H9 (cell line): ENCODE data around the gene YKT6. TPM values are rescaled to one million over a fixed set of nuclear protein-coding genes. Genes with fewer than 3 reads are reported as not detected.

Experiments used
- DNase-seq: peaks from one replicate; pipeline ENCODE4 v3.0.0-alpha.2; 2017
- H2AFZ ChIP-seq: one replicate; pipeline ENCODE4 v1.6.1; 2013; ENCODE audit warnings: mild to moderate bottlenecking, low read length, control low read depth, moderate library complexity
- H2AK5ac ChIP-seq: 2 replicates; pipeline ENCODE4 v1.6.1; 2013; ENCODE audit warnings: low read length, control low read depth, mixed read lengths; ENCODE audit not compliant: insufficient read length
- H2BK120ac ChIP-seq: one replicate; pipeline ENCODE4 v1.6.1; 2013; ENCODE audit warnings: low read depth, mild to moderate bottlenecking, low read length, control low read depth, inconsistent platforms; ENCODE audit not compliant: poor library complexity, severe bottlenecking
- H2BK12ac ChIP-seq: 2 replicates; pipeline ENCODE4 v1.6.1; 2013; ENCODE audit warnings: low read length, control low read depth, mixed read lengths, low read depth; ENCODE audit not compliant: insufficient read length
- H2BK15ac ChIP-seq: 2 replicates; pipeline ENCODE4 v1.6.1; 2013; ENCODE audit warnings: low read depth, low read length, control low read depth
- H2BK20ac ChIP-seq: one replicate; pipeline ENCODE4 v1.6.1; 2013; ENCODE audit warnings: low read depth, mild to moderate bottlenecking, low read length, control low read depth, inconsistent platforms; ENCODE audit not compliant: poor library complexity, severe bottlenecking
- H2BK5ac ChIP-seq: 2 replicates; pipeline ENCODE4 v1.6.1; 2013; ENCODE audit warnings: low read length, control low read depth, mixed read lengths; ENCODE audit not compliant: insufficient read length
- H3K14ac ChIP-seq: 2 replicates; pipeline ENCODE4 v1.6.1; 2013; ENCODE audit warnings: low read length, control low read depth; ENCODE audit not compliant: insufficient read depth
- H3K18ac ChIP-seq: 2 replicates; pipeline ENCODE4 v1.6.1; 2013; ENCODE audit warnings: low read depth, mild to moderate bottlenecking, mixed read lengths, low read length, control low read depth; ENCODE audit not compliant: insufficient read length
- H3K23ac ChIP-seq: 2 replicates; pipeline ENCODE4 v1.6.1; 2013; ENCODE audit warnings: low read length, control low read depth, mixed read lengths, low read depth; ENCODE audit not compliant: insufficient read length
- H3K23me2 ChIP-seq: 2 replicates; pipeline ENCODE4 v1.6.1; 2013; ENCODE audit warnings: low read depth, mild to moderate bottlenecking, mixed read lengths, low read length, control low read depth; ENCODE audit not compliant: insufficient read length, poor library complexity, severe bottlenecking
- H3K27ac ChIP-seq: 2 replicates; pipeline ENCODE4 v1.5.1; 2013; ENCODE audit warnings: low read length, control low read depth, mixed read lengths, low read depth; ENCODE audit not compliant: insufficient read length
- H3K27me3 ChIP-seq: 2 replicates; pipeline ENCODE4 v1.6.1; 2013; ENCODE audit warnings: low read length, control low read depth, inconsistent platforms; ENCODE audit not compliant: insufficient read depth
- H3K4ac ChIP-seq: 2 replicates; pipeline ENCODE4 v1.6.1; 2013; ENCODE audit warnings: low read depth, mild to moderate bottlenecking, control low read depth, inconsistent platforms, low read length, moderate library complexity
- H3K4me1 ChIP-seq: 2 replicates; pipeline ENCODE4 v1.6.1; 2013; ENCODE audit warnings: low read length, control low read depth, inconsistent platforms; ENCODE audit not compliant: insufficient read depth
- H3K4me2 ChIP-seq: 2 replicates; pipeline ENCODE4 v1.6.1; 2013; ENCODE audit warnings: low read length, control low read depth, mixed read lengths; ENCODE audit not compliant: insufficient read length, insufficient read depth
- H3K56ac ChIP-seq: 2 replicates; pipeline ENCODE4 v1.6.1; 2013; ENCODE audit warnings: low read depth, mild to moderate bottlenecking, mixed read lengths, low read length, control low read depth; ENCODE audit not compliant: insufficient read length
- H3K79me1 ChIP-seq: 2 replicates; pipeline ENCODE4 v1.6.1; 2013; ENCODE audit warnings: low read depth, mild to moderate bottlenecking, moderate library complexity, low read length, control low read depth, inconsistent platforms; ENCODE audit not compliant: insufficient read depth, poor library complexity, severe bottlenecking
- H3K79me2 ChIP-seq: 2 replicates; pipeline ENCODE4 v1.6.1; 2013; ENCODE audit warnings: low read length, control low read depth, inconsistent platforms; ENCODE audit not compliant: insufficient read depth
- H3K9ac ChIP-seq: 2 replicates; pipeline ENCODE4 v1.6.1; 2013; ENCODE audit warnings: low read length, control low read depth, mixed read lengths; ENCODE audit not compliant: insufficient read length; ENCODE audit errors: extremely low read depth
- H3K9me3 ChIP-seq: one replicate; pipeline ENCODE4 v1.6.1; 2013; ENCODE audit warnings: low read depth, low read length, inconsistent platforms; ENCODE audit not compliant: control insufficient read depth
- H3T11ph ChIP-seq: one replicate; pipeline ENCODE4 v1.6.1; 2013; ENCODE audit warnings: mild to moderate bottlenecking, low read length, control low read depth, inconsistent platforms
- H4K20me1 ChIP-seq: one replicate; pipeline ENCODE4 v1.6.1; 2013; ENCODE audit not compliant: control insufficient read depth, insufficient read length, insufficient read depth
- H4K5ac ChIP-seq: 2 replicates; pipeline ENCODE4 v1.6.1; 2013; ENCODE audit warnings: low read depth, mild to moderate bottlenecking, mixed read lengths, low read length, control low read depth; ENCODE audit not compliant: insufficient read length
- H4K8ac ChIP-seq: replicated peaks from 2 replicates; pipeline ENCODE4 v1.6.1; 2013; ENCODE audit warnings: low read length, control low read depth, mixed read lengths, low read depth; ENCODE audit not compliant: insufficient read length
- H4K91ac ChIP-seq: 2 replicates; pipeline ENCODE4 v1.6.1; 2013; ENCODE audit warnings: low read depth, mild to moderate bottlenecking, moderate library complexity, mixed read lengths, low read length, control low read depth; ENCODE audit not compliant: insufficient read length
- H3K27ac Mint-ChIP-seq, 3 experiments: 2 replicates in 2 of 3; 3 replicates in 1 of 3; pipeline ENCODE4 v1.8.0; 2020 to 2021; ENCODE audit warnings: mixed read lengths in 3 of 3, mild to moderate bottlenecking in 1 of 3, moderate library complexity in 1 of 3
- H3K27me3 Mint-ChIP-seq: 2 replicates; pipeline ENCODE4 v1.8.0; 2021; ENCODE audit warnings: low read depth, mild to moderate bottlenecking, moderate library complexity, mixed read lengths
- H3K36me3 Mint-ChIP-seq, 3 experiments: 2 replicates in 2 of 3; 3 replicates in 1 of 3; pipeline ENCODE4 v1.8.0; 2020 to 2021; ENCODE audit warnings: low read depth in 3 of 3, mixed read lengths in 3 of 3; ENCODE audit not compliant: insufficient read depth in 1 of 3
- H3K4me1 Mint-ChIP-seq, 2 experiments: 2 replicates each; pipeline ENCODE4 v1.8.0; 2020; ENCODE audit warnings: mixed read lengths in 2 of 2
- H3K4me3 Mint-ChIP-seq, 2 experiments: 2 replicates in 1 of 2; 3 replicates in 1 of 2; pipeline ENCODE4 v1.8.0; 2020 to 2021; ENCODE audit warnings: mild to moderate bottlenecking in 2 of 2, mixed read lengths in 2 of 2, moderate library complexity in 1 of 2
- H3K9me3 Mint-ChIP-seq, 2 experiments: 2 replicates in 1 of 2; 3 replicates in 1 of 2; pipeline ENCODE4 v1.8.0; 2020; ENCODE audit warnings: mild to moderate bottlenecking in 2 of 2, mixed read lengths in 2 of 2, moderate library complexity in 1 of 2
- WGBS: extraction: QIAGEN DNeasy Blood & Tissue Kit; methylation state at CpG from one replicate; pipeline ENCODE4 v1.1.7; 2013; ENCODE audit warnings: missing lambda C conversion rate, low lambda C conversion rate, mixed read lengths; ENCODE audit not compliant: insufficient read length; ENCODE audit errors: extremely low coverage; 5-methylcytosine and 5-hydroxymethylcytosine counted together
- total RNA-seq: library from RNA; stranded (reverse); gene quantifications from 2 replicates; pipeline ENCODE4 v1.2.1, GENCODE V29; 2021
- TF ChIP-seq, protein P1 (sequence below): fragments of 200-600 bp; sonication (generic); conservative IDR thresholded peaks from 3 replicates; pipeline ENCODE4 v1.8.0; 2021; ENCODE audit warnings: antibody characterized with exemption, mild to moderate bottlenecking

The YKT6 gene
- total RNA-seq, 1 experiment from 2014 or later, result 104 TPM

GRCh38 chr7:44236333-44236728 is 35.6 kb downstream of the YKT6 start:
- Histone ChIP-seq H2AFZ (no peak overlapping the region), H3K4ac (no peak overlapping the region), H3K4me2 (no peak overlapping the region), H3K79me1 (no peaks in the 10 kb centered on the region), H3K14ac (no peak overlapping the region), H2BK120ac (no peak overlapping the region), H3K27me3 (no peaks in the 10 kb centered on the region), H3K4me1 (no peaks in the 10 kb centered on the region), H3K9me3 (no peaks in the 10 kb centered on the region), H2AK5ac (no peak overlapping the region), H2BK5ac (no peak overlapping the region), H3K56ac (no peak overlapping the region), H2BK20ac (no peak overlapping the region), H4K20me1 (peaks cover 3% of the 10 kb centered on the region), H3K23me2 (no peaks in the 10 kb centered on the region), H3T11ph (no peak overlapping the region), H2BK15ac (no peak overlapping the region), H3K79me2 (no peaks in the 10 kb centered on the region), H3K9ac (no peak overlapping the region), H4K91ac (no peak overlapping the region), H3K18ac (no peak overlapping the region), H2BK12ac (no peak overlapping the region), H4K5ac (no peak overlapping the region), H3K27ac (no peak overlapping the region), H3K23ac (no peak overlapping the region), H4K8ac (no peak overlapping the region)
- H3K27me3 Mint-ChIP-seq, result no peaks in the 10 kb centered on the region; the same call in 1 of the 2 replicates
- no peak overlapping the region for H3K4me3 Mint-ChIP-seq
- H3K27ac Mint-ChIP-seq, result peak overlapping the region in 1 of 3 experiments; percentile 35; a peak in 1 of 7 replicates
- H3K36me3 Mint-ChIP-seq, result peaks cover 0 to 1% (median 0%) of the 10 kb centered on the region in 3 experiments; a peak in 1 of 7 replicates
- no CpG with 5 or more reads among the region's 4 CpGs for WGBS
- H3K4me1 Mint-ChIP-seq, result peaks cover 9 to 18% of the 10 kb centered on the region in 2 experiments
- peak; percentile 67 for DNase-seq
- TF ChIP-seq, protein P1, sequence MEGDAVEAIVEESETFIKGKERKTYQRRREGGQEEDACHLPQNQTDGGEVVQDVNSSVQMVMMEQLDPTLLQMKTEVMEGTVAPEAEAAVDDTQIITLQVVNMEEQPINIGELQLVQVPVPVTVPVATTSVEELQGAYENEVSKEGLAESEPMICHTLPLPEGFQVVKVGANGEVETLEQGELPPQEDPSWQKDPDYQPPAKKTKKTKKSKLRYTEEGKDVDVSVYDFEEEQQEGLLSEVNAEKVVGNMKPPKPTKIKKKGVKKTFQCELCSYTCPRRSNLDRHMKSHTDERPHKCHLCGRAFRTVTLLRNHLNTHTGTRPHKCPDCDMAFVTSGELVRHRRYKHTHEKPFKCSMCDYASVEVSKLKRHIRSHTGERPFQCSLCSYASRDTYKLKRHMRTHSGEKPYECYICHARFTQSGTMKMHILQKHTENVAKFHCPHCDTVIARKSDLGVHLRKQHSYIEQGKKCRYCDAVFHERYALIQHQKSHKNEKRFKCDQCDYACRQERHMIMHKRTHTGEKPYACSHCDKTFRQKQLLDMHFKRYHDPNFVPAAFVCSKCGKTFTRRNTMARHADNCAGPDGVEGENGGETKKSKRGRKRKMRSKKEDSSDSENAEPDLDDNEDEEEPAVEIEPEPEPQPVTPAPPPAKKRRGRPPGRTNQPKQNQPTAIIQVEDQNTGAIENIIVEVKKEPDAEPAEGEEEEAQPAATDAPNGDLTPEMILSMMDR, result peak; percentile 44; the same call in 2 of the 3 replicates
- no peaks in the 10 kb centered on the region for H3K9me3 Mint-ChIP-seq
